Heart right ventricle (tissue), 16 donors: ENCODE measurements around the gene TSEN15. TPM values are rescaled to one million over a fixed set of nuclear protein-coding genes. Genes with fewer than 3 reads are reported as not detected.

Experiments used
- ATAC-seq, 8 donors: fragments of 200-7000 bp; cut with Tn5 transposase; one replicate each; pipeline ENCODE4 v1.9.1; 2020; ENCODE audit warnings: mild to moderate bottlenecking in 8 of 8, moderate library complexity in 8 of 8, moderate number of reproducible peaks in 1 of 8
- DNase-seq, 2 donors: peaks; one replicate each; pipeline ENCODE4 v3.0.0-alpha.2; 2020
- H3K27ac ChIP-seq, 10 donors: fragments of 200-600 bp; sonication (generic) in 2 of 10; one replicate each; pipeline versions ENCODE4 v1.5.0 to v1.8.0; 2020 to 2022; ENCODE audit warnings: mild to moderate bottlenecking in 3 of 10
- H3K27me3 ChIP-seq, 7 donors: fragments of 200-600 bp; one replicate each; pipeline ENCODE4 v1.8.0; 2021 to 2022; ENCODE audit warnings: mild to moderate bottlenecking in 2 of 7
- H3K36me3 ChIP-seq, 9 donors: fragments of 200-600 bp; sonication (generic) in 1 of 9; one replicate each; pipeline versions ENCODE4 v1.5.0 to v1.8.0; 2020 to 2022; ENCODE audit warnings: mild to moderate bottlenecking in 2 of 9
- H3K4me1 ChIP-seq, 9 donors: fragments of 200-600 bp; sonication (generic) in 1 of 9; one replicate each; pipeline versions ENCODE4 v1.5.0 to v1.8.0; 2020 to 2022; ENCODE audit warnings: mild to moderate bottlenecking in 4 of 9
- H3K4me3 ChIP-seq, 10 donors: fragments of 200-600 bp; sonication (generic) in 2 of 10; one replicate each; pipeline versions ENCODE4 v1.5.0 to v1.8.0; 2020 to 2022; ENCODE audit warnings: mild to moderate bottlenecking in 7 of 10, moderate library complexity in 2 of 10
- H3K9me3 ChIP-seq, 11 donors: fragments of 200-600 bp in 10 of 11; sonication (generic) in 2 of 11; one replicate each; pipeline versions ENCODE4 v1.5.0 to v1.8.0; 2013 to 2022; ENCODE audit warnings: mild to moderate bottlenecking in 2 of 11, control low read depth in 1 of 11, moderate library complexity in 1 of 11
- WGBS, 2 donors: extraction: QIAGEN DNeasy Blood & Tissue Kit; methylation state at CpG; one replicate each; pipeline ENCODE4 v1.1.7; 2013; ENCODE audit warnings: inconsistent platforms in 1 of 2; 5-methylcytosine and 5-hydroxymethylcytosine counted together
- intact Hi-C, 10 donors: fragments of 100-400 bp; cut with DNase I; formaldehyde crosslinking; loops; one replicate each; pipeline versions ENCODE4 v1.11.1 to v1.14.2; 2022
- polyA plus RNA-seq, 2 donors: library from polyadenylated mRNA; stranded (reverse); fragments of 200-250 nt; gene quantifications; one replicate each; pipeline ENCODE4 v1.2.3, GENCODE V29; 2013
- total RNA-seq, 10 donors: library from RNA; stranded (reverse); fragmentation: NEBNext Ultra II Directional in 3 of 10; extraction: Animal tissue kit (Norgen Biotek cat#: 25700) in 3 of 10; gene quantifications; one replicate each; pipeline versions ENCODE4 v1.2.1 to v1.2.4, GENCODE V29; 2021 to 2023
- TF ChIP-seq, protein P1 (sequence below), 9 donors: fragments of 200-600 bp; sonication (generic) in 2 of 9; IDR thresholded peaks; one replicate each; pipeline versions ENCODE4 v1.5.0 to v1.8.0; 2021 to 2022; ENCODE audit warnings: antibody characterized with exemption in 9 of 9, mild to moderate bottlenecking in 5 of 9, moderate library complexity in 1 of 9
- donor health status: Arrhythmogenic right ventricular cardiomyopathy.
- donor health status: ischemic (EF 13 %, LVEDD 7.1; RV severe dilation, severe dysfunction).
- donor health status: healthy with polysubstance abuse.
- donor health status: DM: no; HTN: yes; CAD: no.
- donor health status: DM: no; HTN: no; CAD: no.
- donor health status: ischemic (EF 25% LVEDD 6.9; RV normal size, moderate dysfunction).
- donor health status: ischemic (EF 25% LVEDD 5.7; RV mildly dilated, moderate dysfunction).
- donor health status: healthy.
- donor health status: DM: yes; HTN: yes; CAD: no.
- donor health status: Ischemic cardiomyopathy.
- donor health status: ischemic (EF 35%, LVEDD 5.7; RV mildly dilated, moderate dysfunction).
- donor health status: nonischemic (EF 11% LVEDD 7.7; RV severe dilation, severe dysfunction).
- donor health status: DM: yes; HTN: yes; CAD: no.
- donor health status: PGD.
- donor health status: ischemic (EF 29% LVEDD 5.4; RV normal size, mild dysfunction).
- donor health status: nonischemic (EF 23%, LVEDD 6.1; RV moderate dilation, normal function).

Gene TSEN15
- total and polyA plus RNA-seq, 12 donors = 19.3 to 31.1 (median 25.2) TPM

DNA sequence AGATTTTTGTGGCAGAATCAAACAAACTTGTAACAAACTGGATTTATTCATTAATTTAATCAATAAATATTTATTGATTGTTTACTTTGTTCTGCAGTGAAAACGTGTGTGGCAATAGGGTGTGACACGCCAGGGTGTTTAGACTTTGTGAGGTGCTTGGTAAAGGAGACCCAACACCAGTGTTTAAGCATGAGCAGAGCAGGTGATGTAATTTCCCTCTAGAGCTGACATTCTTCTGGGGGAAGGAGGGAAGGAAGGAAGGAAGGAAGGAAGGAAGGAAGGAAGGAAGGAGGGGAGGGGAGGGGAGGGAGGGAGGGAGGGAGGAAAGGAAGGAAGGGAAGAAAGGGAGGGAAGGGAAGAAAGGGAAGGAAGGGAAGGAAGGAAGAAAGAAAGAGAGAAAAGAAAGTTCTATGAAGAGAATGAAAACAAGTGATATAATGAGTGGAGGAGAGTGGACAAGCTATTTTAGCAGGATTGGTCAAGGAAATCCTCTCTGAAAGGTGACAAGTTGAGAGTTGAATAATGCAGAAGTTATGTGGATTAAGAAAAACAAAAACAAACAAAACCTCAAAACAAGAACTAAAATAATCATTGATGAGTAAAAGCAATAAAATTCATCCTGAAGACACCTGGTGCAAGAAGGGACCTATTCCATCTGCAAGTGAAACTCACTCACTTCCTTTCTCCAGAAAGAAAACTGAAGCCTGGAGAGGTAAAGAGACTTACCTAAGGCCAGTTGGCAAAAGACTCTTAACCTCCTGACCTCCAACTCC is 60.8 kb downstream of the TSEN15 start:
- intact Hi-C loops = no loop called here
- Histone ChIP-seq H3K9me3 (peaks cover 0 to 4% (median 0%) of the 10 kb centered on the region in 11 donors), H3K27me3 (no peaks in the 10 kb centered on the region), H3K36me3 (no peaks in the 10 kb centered on the region), H3K27ac (no peak overlapping the region), H3K4me3 (no peak overlapping the region), H3K4me1 (no peaks in the 10 kb centered on the region)
- TF ChIP-seq, protein P1, sequence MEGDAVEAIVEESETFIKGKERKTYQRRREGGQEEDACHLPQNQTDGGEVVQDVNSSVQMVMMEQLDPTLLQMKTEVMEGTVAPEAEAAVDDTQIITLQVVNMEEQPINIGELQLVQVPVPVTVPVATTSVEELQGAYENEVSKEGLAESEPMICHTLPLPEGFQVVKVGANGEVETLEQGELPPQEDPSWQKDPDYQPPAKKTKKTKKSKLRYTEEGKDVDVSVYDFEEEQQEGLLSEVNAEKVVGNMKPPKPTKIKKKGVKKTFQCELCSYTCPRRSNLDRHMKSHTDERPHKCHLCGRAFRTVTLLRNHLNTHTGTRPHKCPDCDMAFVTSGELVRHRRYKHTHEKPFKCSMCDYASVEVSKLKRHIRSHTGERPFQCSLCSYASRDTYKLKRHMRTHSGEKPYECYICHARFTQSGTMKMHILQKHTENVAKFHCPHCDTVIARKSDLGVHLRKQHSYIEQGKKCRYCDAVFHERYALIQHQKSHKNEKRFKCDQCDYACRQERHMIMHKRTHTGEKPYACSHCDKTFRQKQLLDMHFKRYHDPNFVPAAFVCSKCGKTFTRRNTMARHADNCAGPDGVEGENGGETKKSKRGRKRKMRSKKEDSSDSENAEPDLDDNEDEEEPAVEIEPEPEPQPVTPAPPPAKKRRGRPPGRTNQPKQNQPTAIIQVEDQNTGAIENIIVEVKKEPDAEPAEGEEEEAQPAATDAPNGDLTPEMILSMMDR (IDR thresholded peaks at IDR 0.05) = no peak
- DNase-seq (no peak), ATAC-seq (no peak)
- WGBS, 2 donors = 83 to 89% methylated on average over 2 of the region's 2 CpGs

DNA sequence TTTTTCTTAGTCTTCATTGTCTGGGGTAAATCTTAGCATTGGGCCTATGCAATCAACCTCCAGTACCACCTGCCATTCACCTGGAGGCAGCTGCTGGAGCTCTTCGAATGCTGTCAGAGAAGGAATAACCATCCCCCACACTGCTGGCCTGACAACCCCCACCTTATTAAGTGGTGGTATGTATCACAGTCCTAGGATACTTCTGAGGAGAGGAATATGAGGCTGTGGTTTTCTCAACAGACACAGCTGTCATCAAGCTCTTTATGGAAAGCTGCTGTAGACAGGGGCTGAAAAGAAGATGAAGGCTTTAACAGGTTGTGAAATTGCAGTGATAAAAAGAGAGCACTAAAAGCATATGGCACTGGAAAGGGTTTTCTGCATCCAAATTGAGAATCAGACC is 61.7 kb downstream of the TSEN15 start:
- no peak overlapping the region for H3K4me3 ChIP-seq
- no peak overlapping the region for H3K27ac ChIP-seq
- H3K9me3 ChIP-seq = peaks cover 0 to 4% (median 0%) of the 10 kb centered on the region in 11 donors
- no peaks in the 10 kb centered on the region for H3K27me3 ChIP-seq
- H3K4me1 ChIP-seq = no peaks in the 10 kb centered on the region
- no peak for DNase-seq
- no peaks in the 10 kb centered on the region for H3K36me3 ChIP-seq
- TF ChIP-seq, protein P1 (IDR thresholded peaks at IDR 0.05) = no peak
- no peak for ATAC-seq
- 65 to 78% methylated on average over 1 of the region's 1 CpG for WGBS, 2 donors
- intact Hi-C loops = no loop called here

DNA sequence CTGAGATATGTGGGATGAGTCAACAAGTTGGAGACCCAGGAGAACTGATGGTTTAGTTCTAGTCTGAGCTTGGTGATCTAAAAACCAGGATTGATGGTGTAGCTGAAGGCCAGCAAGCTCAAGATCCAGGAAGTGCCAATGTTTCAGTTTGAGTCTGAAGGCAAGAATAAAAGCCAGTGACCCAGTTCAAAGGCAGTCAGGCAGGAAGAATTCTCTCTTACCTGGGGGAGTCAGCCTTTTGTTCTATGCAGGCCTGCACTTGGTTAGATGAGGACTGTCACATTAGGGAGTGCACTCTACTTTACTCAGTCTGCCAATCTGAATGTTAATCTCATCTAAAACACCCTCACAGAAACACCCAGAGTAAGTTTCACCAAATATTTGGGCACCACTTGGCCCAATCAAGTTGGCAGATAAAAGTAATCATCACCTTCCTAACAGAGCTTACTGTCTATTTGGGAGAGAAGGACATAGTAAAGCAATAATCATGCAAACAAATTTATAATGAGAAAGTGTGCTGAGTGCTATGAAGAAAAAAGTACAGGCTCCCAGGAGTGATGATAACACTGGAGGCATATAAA is 63.4 kb downstream of the TSEN15 start:
- Histone ChIP-seq H3K27ac (no peak overlapping the region), H3K4me3 (no peak overlapping the region), H3K36me3 (no peaks in the 10 kb centered on the region), H3K27me3 (no peaks in the 10 kb centered on the region), H3K4me1 (no peaks in the 10 kb centered on the region), H3K9me3 (peaks cover 0 to 4% (median 0%) of the 10 kb centered on the region in 11 donors)
- intact Hi-C loops = no loop called here
- DNase-seq (no peak), ATAC-seq (no peak)
- TF ChIP-seq, protein P1 (IDR thresholded peaks at IDR 0.05) = no peak

DNA sequence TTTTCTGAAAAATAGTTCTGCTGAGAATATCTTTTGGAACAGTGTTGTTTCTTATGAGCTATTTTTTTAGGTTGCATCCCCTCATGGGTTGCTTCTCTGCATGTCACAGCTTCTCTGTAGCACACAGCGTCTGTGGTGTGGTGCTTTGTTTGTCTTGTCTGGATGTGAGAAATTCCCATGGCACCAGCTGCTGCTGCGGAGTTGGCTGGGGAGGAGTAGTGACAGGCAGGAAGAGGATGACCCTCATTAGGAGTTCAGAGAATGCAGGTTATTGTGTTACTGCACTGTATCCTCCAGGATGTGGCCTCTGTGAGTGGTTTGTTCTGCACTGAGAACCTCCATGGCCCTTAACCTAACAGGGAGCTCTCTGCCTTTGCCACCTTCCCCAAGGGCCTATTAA is 64.8 kb downstream of the TSEN15 start:
- H3K36me3 ChIP-seq = no peaks in the 10 kb centered on the region
- H3K9me3 ChIP-seq = peaks cover 0 to 4% (median 0%) of the 10 kb centered on the region in 11 donors
- no peak overlapping the region for H3K27ac ChIP-seq
- H3K4me1 ChIP-seq = no peaks in the 10 kb centered on the region
- no peaks in the 10 kb centered on the region for H3K27me3 ChIP-seq
- ATAC-seq (no peak), DNase-seq (no peak)
- TF ChIP-seq, protein P1 (IDR thresholded peaks at IDR 0.05) = no peak
- H3K4me3 ChIP-seq = no peak overlapping the region
- 56 to 65% methylated on average over 2 of the region's 2 CpGs for WGBS, 2 donors
- intact Hi-C loops = no loop called here
